GM18507 (cell line): Measurements from ENCODE around the gene PROCA1.

Experiments used
- DNase-seq: peaks from one replicate; pipeline ENCODE4 v3.0.0; 2011; ENCODE audit warnings: low read depth; ENCODE audit not compliant: insufficient read length; ENCODE audit errors: extremely low spot score
- FAIRE-seq: peaks from 2 replicates; lab custom pipeline; 2011; peaks lifted over from hg19 to GRCh38; lab: Jason Lieb, UNC

The PROCA1 gene

DNA sequence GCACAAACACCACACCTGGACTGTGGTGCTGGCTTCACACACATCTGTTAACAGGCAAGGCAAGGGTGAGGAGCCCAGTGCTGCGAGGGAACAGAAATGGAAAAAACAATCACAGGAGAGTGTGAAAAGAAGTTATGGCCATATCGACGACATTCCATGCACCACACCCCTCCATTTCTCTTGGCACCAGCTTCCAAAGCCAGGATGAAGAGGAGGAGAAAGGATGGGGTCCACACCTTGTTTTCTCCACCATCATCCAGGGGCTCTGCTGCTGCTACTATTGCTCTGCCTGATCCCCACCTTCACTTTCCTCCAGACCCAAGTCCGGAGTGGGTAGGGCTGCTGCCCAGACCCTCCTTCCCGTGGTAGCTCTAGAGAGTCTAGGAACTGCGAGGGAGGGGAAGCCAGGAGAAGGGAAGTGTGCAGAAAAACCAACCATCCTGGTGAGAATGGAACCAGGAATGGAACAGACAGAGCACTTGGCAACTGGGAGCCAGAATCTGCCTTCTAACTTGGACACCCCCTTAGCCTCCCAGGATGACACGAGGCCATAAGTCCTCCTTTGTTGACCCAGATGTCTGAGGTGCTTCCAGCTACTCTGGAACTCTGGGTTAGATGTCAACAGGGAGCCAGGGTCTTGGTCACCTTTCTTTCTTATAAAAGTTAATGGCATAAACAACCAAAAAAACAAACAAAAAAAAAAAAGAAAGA lies 1.2 kb upstream of the PROCA1 start:
- FAIRE-seq: no peak

DNA sequence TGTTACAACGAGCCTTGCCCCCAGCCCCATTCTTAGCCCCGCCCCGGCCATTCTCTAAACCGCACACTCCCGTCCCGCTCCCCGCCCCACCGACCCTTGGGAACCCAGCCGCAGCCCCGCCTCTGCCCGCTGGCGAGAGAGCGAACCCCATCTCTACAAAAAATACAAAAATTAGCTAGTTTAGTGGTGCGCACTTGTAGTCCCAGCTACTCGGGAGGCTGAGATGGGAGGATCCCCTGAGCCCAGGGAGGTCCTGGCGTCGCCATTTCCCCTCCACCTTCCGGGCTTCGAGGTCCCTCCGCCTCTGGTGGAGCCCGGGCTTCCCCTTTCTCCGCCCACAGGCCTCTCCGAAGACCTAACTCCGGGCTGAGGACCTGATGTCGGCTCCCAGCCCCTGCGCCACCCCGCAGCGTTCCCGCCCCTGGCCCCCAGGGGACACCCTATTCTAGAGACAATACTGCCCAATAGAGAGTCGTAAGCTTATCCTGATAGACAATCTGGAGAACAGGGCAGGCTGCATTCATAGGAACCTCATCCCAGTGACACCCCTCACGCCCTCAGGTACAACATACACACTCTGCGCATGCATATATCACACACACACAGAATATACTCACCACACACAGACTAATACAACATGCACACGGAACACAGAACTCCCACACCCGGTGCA lies 480 bp upstream of the PROCA1 start:
- DNase-seq (no peak), FAIRE-seq (peak; percentile 70)

More for the DNA sequence above, 1.2 kb upstream of the PROCA1 start:
- no peak for DNase-seq

DNA sequence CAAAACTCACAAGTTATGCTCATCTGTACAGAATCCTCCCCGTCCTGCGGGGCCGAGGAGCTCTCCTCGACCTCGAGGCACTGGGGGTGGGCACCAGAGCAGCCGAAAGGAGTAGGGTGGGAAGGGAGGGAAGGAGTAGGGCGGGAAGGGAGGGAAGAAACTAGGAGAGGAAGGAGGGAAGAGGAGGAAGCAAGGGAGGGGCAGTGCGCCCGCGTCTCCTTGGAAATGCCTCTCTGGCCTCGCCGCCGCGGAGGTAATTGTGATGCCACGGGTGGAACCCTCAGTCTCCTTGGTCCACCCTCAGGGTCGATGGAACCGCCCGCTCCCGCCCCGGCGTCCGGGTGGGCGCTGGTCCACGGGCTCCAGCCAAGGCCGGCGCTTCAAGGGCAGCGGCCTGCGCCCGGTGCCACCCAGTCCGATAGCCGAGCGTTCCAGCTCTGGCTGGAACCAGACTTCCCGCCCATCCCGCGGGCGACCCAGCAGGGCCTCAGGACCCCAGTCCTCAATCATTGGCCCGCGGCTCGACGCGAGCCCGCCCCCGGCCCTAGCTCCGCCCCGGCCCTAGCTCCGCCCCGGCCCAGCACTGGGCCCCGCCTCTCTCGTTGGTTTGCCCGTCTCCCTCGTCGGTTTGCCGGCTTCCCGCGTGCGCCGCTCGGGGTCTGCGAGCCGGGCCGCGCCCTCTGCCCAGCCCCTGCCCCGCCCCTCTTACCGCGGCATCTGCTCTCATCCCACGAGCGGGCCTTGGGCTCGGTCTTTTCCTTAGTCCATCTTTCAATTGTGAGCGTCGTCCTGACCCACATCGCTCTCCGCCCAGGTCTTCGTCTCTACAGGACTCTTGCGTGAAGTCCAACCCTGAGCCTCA lies 596 bp downstream of the PROCA1 start:
- DNase-seq (peak; percentile 86), FAIRE-seq (peak; percentile 78)

DNA sequence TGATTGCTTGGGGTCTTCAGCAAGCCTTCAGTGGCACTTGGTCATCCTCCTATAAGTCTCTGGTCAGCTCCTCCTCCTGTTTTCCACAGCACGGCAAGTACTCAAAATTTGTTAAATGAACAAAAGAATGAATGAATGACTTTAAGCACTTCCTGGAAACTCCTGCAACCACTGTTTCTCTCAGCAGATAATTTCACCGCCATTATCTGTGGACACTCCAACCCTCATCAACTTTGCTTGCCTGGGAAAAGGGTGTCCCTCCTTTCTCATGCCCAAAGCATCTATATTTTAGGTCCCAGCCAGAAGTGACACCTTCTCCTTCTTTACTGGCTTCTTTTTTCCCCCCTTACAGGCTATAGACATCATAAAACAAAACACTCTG lies 4.4 kb downstream of the PROCA1 start:
- FAIRE-seq (no peak), DNase-seq (no peak)

DNA sequence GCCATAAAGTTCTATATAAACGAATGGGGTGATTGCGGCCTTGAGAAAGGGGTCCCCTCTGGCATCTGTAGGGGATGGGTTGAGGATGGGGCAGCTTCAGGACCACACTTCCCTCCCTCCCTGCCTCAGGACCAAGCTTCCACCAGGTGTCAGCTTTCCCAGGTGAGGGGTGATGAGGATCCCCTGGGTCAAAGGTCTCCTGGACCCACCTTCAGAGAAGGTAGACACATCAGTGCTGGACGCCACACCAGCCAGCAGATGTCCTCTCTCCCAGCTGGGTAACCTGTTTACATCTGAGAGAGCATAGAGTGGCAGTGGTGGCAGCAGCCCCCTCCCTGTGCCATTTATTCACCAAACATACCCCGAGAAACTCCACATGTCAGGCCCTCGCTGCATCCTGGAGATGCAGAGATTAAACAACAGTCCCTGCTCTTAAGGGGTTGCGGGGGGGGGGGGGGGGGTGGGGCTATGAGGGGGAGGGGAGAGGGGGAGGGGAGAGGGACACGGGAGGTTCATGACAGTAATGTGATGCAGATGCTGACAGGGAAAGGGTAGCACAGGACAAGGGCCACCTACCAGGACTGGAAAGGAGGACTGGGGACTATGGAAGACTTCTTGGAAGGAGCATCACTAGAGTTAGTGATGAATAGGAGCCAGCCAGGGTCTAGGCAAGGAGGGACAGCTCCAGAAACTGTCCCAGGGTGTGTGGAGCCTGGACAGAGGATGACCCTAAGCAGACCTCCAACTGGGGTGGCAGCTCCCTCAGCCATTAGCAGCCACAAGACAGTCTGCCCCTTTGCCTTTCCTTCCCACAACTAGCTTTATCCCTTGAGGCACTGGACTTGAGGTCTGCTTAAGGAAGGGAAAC lies 5.0 kb downstream of the PROCA1 start:
- FAIRE-seq (no peak), DNase-seq (no peak)

DNA sequence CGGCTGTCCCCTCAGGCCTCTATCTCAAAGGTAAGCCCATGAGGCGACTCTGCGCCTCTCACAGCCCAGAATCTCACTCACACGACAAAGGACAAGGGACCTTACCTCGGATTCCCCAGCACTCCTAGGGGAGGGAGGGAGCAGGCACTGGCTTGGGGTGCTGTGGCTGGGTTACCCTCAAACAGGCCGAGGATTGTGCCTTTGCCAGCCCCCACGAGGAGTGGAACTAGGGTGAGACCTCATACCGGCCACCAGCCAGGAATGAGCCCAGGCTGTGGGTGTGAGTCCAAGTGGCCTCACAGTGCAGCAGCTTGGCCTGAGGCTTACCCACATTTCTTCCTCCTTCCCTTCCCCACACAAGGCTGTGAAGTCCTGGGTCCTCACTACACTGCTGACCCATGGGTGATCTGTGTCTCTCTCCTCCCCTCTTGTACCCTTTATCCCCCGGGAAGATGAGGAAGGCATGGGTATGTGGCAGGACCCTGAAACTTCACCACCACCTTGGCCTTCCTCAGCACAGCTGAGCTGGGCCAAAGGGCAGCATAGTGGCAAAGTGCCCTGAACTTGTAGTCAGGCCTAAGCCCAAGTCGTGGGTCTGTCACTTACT lies 5.9 kb downstream of the PROCA1 start:
- FAIRE-seq (no peak), DNase-seq (no peak)

DNA sequence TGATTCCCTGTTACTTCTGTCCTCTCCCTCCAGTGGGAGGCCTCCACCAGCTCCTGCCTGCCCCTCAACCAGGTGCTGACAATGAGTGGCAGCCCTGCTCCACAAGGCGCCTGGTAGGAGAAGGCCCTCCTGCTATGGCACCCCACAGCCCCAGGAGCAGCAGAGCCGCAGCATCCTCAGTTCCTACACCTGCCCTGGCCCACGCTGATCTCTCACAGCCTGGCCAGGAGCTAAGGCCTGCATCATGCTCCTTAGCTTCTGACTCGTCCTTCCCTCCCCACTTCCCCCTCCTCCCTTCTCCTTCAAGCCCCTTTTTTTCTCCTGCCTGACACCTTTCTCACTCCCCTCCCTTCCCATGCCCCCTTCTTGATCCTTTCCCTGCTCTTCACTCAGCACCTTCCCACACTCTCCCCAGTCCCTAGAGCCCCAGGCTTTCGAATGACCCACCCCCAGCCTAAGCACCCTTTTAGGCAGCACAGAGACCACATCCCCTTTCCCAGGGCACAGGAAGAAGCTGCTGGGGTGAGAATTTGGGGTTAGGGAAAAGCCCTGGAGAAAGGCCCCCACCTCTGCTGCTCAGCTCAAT lies 6.5 kb downstream of the PROCA1 start:
- no peak for FAIRE-seq
- no peak for DNase-seq

DNA sequence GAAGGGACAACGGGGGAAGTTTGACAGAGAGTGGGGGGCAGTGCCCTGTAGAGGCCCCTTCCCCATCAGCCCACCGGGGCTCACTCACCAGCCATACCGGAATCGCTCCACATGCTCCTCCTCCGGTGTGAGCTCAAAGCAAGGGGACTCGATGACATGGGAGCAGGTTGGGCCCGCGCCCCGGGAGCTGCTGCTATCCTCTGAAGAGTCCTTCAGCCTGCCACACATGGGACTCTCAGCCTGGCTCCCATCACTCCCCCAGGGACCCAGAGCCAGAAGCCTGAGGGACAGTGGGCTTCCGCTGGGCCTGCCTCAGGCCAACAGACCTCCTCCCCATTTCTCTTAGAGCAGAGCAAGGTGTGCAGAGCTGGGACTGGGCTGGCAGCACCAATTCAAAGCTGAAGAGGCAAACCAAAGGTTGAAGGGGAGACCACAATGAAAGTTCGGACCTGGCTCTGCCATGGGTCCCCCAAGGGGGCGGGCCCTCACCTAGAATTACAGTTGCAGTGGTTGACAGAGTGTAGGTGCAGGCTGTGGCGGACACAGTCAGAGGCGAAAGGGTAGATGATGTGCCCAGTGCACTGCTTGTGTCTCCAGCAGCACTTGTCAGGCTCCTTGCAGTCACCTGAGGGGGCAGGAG lies 7.3 kb downstream of the PROCA1 start:
- DNase-seq (no peak), FAIRE-seq (no peak)

DNA sequence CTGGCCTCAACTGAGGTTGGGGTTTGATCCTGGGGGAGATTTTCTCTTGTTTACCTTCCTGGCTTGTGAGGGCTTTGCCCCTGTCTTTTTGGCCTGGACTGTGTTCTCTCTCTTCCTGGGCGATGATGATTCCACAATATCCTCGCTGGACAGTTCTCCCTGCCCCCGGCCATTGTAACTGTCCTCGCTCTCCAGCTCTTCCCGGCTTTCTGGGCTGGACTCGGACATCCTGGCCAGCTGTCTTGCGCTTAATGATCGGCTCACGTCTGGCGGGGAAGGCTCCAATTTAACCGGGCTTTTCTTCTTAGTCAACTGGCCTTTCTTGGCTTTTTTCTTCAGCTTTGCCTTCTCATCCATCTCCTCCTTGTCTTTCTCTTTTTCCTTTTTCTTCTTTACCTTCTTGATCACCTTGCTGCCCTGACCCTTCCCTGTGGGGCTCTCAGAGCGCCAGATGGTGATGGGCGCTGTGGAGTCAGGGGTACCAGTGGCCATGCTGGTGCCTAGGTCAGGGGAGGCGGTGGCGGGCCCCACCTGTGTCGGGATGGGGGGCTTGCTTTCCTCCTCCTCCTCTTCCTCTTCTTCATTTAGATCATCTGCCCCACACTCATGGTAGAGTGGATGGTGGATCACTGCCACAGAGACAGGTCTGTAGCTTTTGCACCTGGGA lies 8.0 kb downstream of the PROCA1 start:
- FAIRE-seq: no peak

DNA sequence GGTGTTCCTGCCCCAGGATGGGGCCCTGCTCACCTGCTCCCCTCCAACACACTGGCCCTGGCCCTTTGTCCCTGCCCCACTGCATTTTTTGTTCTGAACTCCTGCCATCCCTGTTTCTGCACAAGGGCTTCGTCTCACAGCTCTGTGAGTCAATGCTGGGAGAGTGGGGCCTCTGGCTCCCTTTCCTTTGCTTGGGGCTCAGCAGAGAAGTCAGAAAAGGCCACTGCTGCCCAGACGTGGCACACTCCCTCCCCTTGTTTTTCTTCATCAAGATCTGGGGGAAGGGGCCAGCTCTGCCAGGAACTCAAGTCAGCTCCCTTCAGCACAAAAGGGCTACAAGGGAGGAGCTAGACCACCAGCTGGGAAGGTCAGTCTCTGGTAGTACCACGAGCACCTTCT lies 8.9 kb downstream of the PROCA1 start:
- DNase-seq (no peak), FAIRE-seq (no peak)

More for the DNA sequence above, 8.0 kb downstream of the PROCA1 start:
- DNase-seq: no peak

DNA sequence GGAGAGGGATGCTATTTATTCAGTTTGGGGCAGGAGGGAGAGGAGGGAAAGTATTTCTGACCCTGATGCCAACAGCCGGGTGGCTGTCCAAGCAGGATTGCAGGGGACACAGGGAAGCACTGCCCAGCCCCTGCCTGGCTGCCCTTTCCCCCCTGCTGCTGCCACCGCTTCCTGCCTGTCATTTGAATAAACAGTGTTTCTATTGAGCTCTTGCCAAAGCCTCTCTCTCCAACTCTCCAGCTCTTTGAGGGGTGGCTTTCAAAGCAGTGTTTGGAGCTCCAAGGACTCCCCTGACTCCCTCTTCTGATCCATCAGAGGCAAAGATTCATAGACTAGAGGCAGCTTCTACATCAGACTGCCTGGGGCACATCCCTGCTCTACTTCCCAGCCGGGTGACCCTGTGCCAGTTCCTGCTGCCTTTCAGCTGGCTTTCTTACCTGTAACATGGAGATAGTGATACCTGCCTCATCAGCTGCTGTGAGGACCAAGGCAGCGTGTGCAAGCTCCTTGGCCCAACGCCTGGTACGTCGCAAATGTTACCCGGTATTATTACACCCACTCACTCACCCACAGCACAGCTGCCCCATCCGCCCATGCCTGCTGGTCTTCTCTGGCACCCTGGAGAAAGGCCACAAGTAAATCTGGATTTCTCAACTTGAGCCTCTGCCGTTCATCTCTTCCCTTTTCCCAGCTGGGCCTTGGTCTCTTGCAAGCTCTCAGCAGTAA lies 9.5 kb downstream of the PROCA1 start:
- DNase-seq (no peak), FAIRE-seq (no peak)

DNA sequence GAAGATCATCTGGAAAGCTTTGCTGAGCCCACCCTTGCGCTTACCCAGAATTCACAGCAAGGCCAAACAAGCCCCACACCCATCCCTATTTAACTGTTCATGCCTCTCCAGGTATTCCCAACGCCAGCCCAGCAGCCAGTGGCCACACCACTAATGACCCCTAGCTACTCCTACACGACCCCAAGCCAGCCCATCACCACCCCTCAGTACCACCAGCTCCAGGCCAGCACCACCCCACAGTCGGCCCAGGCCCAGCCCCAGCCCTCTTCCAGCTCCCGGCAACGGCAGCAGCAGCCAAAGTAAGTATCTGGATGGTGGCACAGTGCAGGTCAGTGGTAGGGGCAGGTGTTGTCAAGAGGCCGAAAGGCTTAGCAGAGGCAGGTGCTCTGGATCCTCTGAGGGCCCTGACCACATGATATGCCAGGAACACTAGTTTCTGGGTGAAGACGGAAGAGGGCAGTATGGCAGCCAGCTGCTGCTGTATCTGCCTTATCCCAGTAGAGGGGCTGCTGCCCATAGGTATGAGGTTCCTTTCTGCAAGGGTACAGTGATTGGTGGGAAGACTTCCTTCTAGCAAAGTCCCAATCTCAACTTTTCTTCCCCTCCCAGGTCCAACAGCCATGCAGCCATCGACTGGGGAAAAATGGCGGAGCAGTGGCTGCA lies 10.7 kb downstream of the PROCA1 start:
- FAIRE-seq (no peak), DNase-seq (no peak)

DNA sequence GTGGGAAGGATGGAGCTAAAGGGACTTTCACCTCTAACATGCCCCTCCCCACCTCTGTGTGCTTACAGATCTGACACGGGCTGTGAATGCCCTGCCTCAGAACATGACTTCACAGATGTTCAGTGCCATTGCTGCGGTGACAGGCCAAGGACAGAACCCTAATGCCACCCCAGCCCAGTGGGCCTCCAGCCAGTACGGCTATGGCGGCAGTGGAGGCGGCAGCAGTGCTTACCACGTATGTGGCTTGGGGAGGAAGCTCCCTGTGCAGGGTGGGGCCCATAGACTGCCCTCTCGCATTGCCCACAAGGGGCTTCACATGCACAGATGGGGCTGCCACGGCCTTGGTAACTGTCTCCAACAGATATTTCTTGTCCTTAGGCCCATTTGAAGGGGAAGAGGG lies 11.4 kb downstream of the PROCA1 start:
- no peak for FAIRE-seq

DNA sequence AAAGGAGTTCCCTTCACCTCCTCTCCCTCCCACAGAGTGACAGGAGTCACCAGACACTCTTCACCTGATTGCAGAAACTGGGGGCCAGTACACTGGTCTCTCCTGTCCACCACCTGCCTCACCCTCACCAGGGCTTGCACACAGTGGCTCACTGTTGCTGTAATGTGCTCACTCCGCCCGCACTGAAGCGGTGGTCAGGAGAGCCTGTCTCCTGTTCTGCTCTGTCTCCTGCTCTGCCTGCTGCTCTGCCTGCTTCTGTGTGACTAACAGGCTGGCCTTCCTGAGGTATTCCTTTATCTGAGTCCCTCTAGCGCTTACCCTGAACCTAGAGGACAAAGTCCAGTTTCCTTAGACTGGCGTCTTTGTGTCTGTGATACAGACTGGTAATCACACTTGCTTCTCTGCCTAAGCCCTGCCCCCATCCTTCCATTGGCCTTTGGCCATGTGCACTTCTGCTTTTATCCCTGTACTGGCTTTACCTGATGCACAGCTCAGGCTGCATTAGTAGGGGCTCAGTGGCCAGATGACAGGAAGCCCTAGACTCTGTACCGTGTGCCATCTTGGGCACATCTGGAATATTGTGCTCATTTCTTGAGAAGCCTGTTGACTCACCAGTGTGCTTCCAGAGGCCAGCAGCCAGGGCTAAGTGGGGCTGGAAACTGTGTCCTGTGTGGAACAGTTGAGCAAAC lies 13.3 kb downstream of the PROCA1 start:
- no peak for FAIRE-seq
- DNase-seq: no peak

More for the DNA sequence above, 11.4 kb downstream of the PROCA1 start:
- no peak for DNase-seq

DNA sequence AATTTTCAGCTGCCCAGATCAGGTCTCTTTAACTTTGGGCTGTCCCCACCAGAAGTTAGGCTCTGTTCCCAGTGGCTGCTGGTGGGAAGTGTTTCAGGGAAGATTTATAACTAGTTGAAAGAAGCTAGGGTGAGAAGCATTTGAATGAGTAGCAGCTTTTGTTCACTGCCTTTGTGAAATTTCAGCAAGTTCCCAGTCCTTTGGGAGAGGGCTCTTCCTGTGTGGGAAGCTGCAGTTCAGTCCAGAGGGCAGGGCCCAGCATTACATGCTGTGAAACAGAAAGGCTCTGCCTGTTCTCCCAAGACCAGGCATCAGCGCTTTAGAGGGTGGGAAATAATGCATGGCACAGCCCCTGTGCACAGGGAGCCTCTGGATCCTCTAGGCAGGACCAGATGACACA lies 17.8 kb downstream of the PROCA1 start:
- DNase-seq (no peak), FAIRE-seq (no peak)

DNA sequence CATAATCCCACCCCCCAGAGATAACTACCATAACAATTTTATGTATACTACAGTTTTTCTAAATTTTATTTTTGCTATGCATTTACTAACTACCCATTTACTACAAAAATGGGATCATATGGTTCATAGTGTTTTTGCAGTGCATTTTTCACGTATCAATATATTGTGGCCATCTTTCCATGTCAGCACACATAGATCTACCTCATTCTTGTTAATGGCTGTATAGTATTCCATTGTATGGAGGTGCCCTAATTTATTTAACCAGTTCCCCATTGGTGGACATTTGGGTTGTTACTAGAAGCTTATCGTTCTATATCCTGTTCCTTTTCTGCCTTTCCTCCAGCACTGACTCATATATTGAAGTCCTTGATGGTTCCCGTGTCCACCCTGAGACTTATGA lies 22.7 kb downstream of the PROCA1 start:
- no peak for DNase-seq
- FAIRE-seq: no peak
